ENCODE measurements around the gene BAIAP3.

GRCh38 chr16:1344499-1344898, 11.1 kb downstream of the BAIAP3 start:
- TF ChIP-seq, protein P1, sequence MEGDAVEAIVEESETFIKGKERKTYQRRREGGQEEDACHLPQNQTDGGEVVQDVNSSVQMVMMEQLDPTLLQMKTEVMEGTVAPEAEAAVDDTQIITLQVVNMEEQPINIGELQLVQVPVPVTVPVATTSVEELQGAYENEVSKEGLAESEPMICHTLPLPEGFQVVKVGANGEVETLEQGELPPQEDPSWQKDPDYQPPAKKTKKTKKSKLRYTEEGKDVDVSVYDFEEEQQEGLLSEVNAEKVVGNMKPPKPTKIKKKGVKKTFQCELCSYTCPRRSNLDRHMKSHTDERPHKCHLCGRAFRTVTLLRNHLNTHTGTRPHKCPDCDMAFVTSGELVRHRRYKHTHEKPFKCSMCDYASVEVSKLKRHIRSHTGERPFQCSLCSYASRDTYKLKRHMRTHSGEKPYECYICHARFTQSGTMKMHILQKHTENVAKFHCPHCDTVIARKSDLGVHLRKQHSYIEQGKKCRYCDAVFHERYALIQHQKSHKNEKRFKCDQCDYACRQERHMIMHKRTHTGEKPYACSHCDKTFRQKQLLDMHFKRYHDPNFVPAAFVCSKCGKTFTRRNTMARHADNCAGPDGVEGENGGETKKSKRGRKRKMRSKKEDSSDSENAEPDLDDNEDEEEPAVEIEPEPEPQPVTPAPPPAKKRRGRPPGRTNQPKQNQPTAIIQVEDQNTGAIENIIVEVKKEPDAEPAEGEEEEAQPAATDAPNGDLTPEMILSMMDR (IDR thresholded peaks at IDR 0.05; ENCODE audit: low read depth, low read length, poor library complexity, severe bottlenecking): no peak
- no peak for TF ChIP-seq EZH2phosphoT487 (IDR thresholded peaks at IDR 0.05; ENCODE audit: borderline replicate concordance, low read length)

Measured in DOHH2 (cell line).